Occipital lobe (tissue), 2 donors: ENCODE data around the gene OGFOD3. TPM values are rescaled to one million over a fixed set of nuclear protein-coding genes. Genes with fewer than 3 reads are reported as not detected.
A peak's percentile ranks its signal among the peaks of the same experiment; 100 is the strongest.

Source experiments
- DNase-seq: peaks from one replicate; lab custom pipeline; 2025; lab: John Stamatoyannopoulos, UW
- total RNA-seq: library from RNA; depleted of rRNA; stranded (reverse); fragments of >200 nt; gene quantifications from one replicate; pipeline ENCODE4 v1.2.3, GENCODE V29; 2014

OGFOD3 gene
- total RNA-seq, 1 donor from 2014 or later: 9.4 TPM

GRCh38 chr17:82407255-82407654 is 11.1 kb downstream of the OGFOD3 start:
- DNase-seq: no peak

- no peak for DNase-seq
Measured at GRCh38 chr17:82406131-82406671, 12.2 kb downstream of the OGFOD3 start.

- DNase-seq: no peak
Measured at GRCh38 chr17:82405051-82405450, 13.3 kb downstream of the OGFOD3 start.

- DNase-seq: no peak
Measured at GRCh38 chr17:82403662-82404660, 14.4 kb downstream of the OGFOD3 start.

GRCh38 chr17:82402865-82403264 is 15.5 kb downstream of the OGFOD3 start:
- no peak for DNase-seq

GRCh38 chr17:82400830-82401229 is 17.6 kb downstream of the OGFOD3 start:
- no peak for DNase-seq

- DNase-seq: no peak
Measured at GRCh38 chr17:82400206-82400605, 18.2 kb downstream of the OGFOD3 start.

GRCh38 chr17:82399601-82400101 is 18.7 kb downstream of the OGFOD3 start:
- no peak for DNase-seq

GRCh38 chr17:82399041-82399441 is 19.3 kb downstream of the OGFOD3 start:
- DNase-seq: peak; percentile 77

GRCh38 chr17:82397449-82398335 is 20.7 kb downstream of the OGFOD3 start:
- DNase-seq: no peak

- no peak for DNase-seq
Measured at GRCh38 chr17:82396601-82397435, 21.6 kb downstream of the OGFOD3 start.

- no peak for DNase-seq
Measured at GRCh38 chr17:82394278-82394677, 24.1 kb downstream of the OGFOD3 start.

GRCh38 chr17:82392941-82393340 is 25.4 kb downstream of the OGFOD3 start:
- no peak for DNase-seq

GRCh38 chr17:82392209-82392920 is 26.0 kb downstream of the OGFOD3 start:
- no peak for DNase-seq

GRCh38 chr17:82391496-82392066 is 26.8 kb downstream of the OGFOD3 start:
- DNase-seq: no peak

GRCh38 chr17:82390860-82391435 is 27.4 kb downstream of the OGFOD3 start:
- DNase-seq: no peak

GRCh38 chr17:82390015-82390859 is 28.1 kb downstream of the OGFOD3 start:
- DNase-seq: no peak

- no peak for DNase-seq
Measured at GRCh38 chr17:82389379-82389778, 29.0 kb downstream of the OGFOD3 start.
